MCF 10A (cell line): ENCODE data around the gene IL21R. TPM values are rescaled to one million over a fixed set of nuclear protein-coding genes. Genes with fewer than 3 reads are reported as not detected.

Experiments
- BruUV-seq: library from RNA; stranded (reverse); fragments of 400-500 nt; replicated peaks from 2 replicates; lab custom pipeline; 2021; lab: Mats Ljungman, UMichigan
- CTCF ChIA-PET: fragments of 300-600 bp; sonication (Branson Sonifier 250); formaldehyde crosslinking; extraction: SDS; loops from one replicate; lab custom pipeline; 2021; ENCODE audit warnings: antibody characterized with exemption, inconsistent platforms; lab: Yijun Ruan, JAX
- POLR2A ChIA-PET: fragments of 300-600, 350-650 bp; sonication (Branson Sonifier 250); formaldehyde crosslinking; extraction: SDS; loops from one replicate; lab custom pipeline; 2020; ENCODE audit warnings: antibody characterized with exemption, inconsistent platforms; lab: Yijun Ruan, JAX
- DNase-seq: peaks from one replicate; pipeline ENCODE4 v3.0.0-alpha.2; 2018; ENCODE audit not compliant: unreplicated experiment
- H3K27ac Mint-ChIP-seq: one replicate; pipeline ENCODE4 v1.8.0; 2022; ENCODE audit warnings: mild to moderate bottlenecking, low read depth, mixed read lengths; ENCODE audit not compliant: unreplicated experiment
- H3K27me3 Mint-ChIP-seq: one replicate; pipeline ENCODE4 v1.8.0; 2022; ENCODE audit warnings: mixed read lengths; ENCODE audit not compliant: insufficient read depth, unreplicated experiment
- H3K36me3 Mint-ChIP-seq: one replicate; pipeline ENCODE4 v1.8.0; 2022; ENCODE audit warnings: mild to moderate bottlenecking, moderate library complexity, mixed read lengths; ENCODE audit not compliant: insufficient read depth, unreplicated experiment
- H3K4me1 Mint-ChIP-seq: one replicate; pipeline ENCODE4 v1.8.0; 2022; ENCODE audit warnings: mixed read lengths; ENCODE audit not compliant: insufficient read depth, unreplicated experiment
- H3K4me3 Mint-ChIP-seq: one replicate; pipeline ENCODE4 v1.8.0; 2022; ENCODE audit warnings: mild to moderate bottlenecking, moderate library complexity, mixed read lengths; ENCODE audit not compliant: unreplicated experiment
- H3K9me3 Mint-ChIP-seq: one replicate; pipeline ENCODE4 v1.8.0; 2022; ENCODE audit warnings: mixed read lengths; ENCODE audit not compliant: unreplicated experiment
- CTCF ChIP-seq: fragments of 200-600 bp; IDR thresholded peaks from one replicate; pipeline ENCODE4 v1.8.0; 2022; ENCODE audit warnings: antibody characterized with exemption, mild to moderate bottlenecking; ENCODE audit not compliant: unreplicated experiment
- intact Hi-C: fragments of 100-400 bp; cut with micrococcal nuclease; formaldehyde crosslinking; loops from 2 replicates; pipeline ENCODE4 v1.14.1; 2022
- total RNA-seq: library from RNA; stranded (reverse); gene quantifications from 2 replicates; pipeline ENCODE4 v1.2.3, GENCODE V29; 2022

IL21R gene
- total RNA-seq, 1 experiment from 2014 or later: 0.21 TPM

GRCh38 chr16:27398894-27399853 lies 2.8 kb upstream of the IL21R start:
- no peak for DNase-seq
- Mint-ChIP-seq H3K4me3 (no peak overlapping the region), H3K36me3 (no peaks in the 10 kb centered on the region), H3K4me1 (no peaks in the 10 kb centered on the region), H3K27ac (no peak overlapping the region), H3K27me3 (peaks cover 18% of the 10 kb centered on the region), H3K9me3 (peaks cover 17% of the 10 kb centered on the region)
- ChIA-PET POLR2A (interaction anchor here (0.7 kb wide), 1 partner anchor 54 kb away, joined by 4 read pairs; no protein-coding TSS in a partner anchor), CTCF (no interaction called here)
- BruUV-seq: no TSS peak
- intact Hi-C loops: no loop called here
- TF ChIP-seq CTCF: no peak

- Mint-ChIP-seq H3K4me1 (no peaks in the 10 kb centered on the region), H3K4me3 (no peak overlapping the region), H3K27ac (no peak overlapping the region), H3K36me3 (no peaks in the 10 kb centered on the region), H3K27me3 (peaks cover 10% of the 10 kb centered on the region), H3K9me3 (peaks cover 10% of the 10 kb centered on the region)
- no TSS peak for BruUV-seq
- ChIA-PET CTCF (interaction anchor here (0.6 to 1.8 kb wide), 2 partner anchors 32 to 165 kb away, joined by 4 read pairs; no protein-coding TSS in a partner anchor), POLR2A (interaction anchor here (0.7 to 1.5 kb wide), 3 partner anchors 9 to 55 kb away, joined by 3 to 4 read pairs (median 4); no protein-coding TSS in a partner anchor)
- intact Hi-C loops: no loop called here
- no peak for DNase-seq
- TF ChIP-seq CTCF: no peak
Measured at GRCh38 chr16:27399969-27400368, 2.0 kb upstream of the IL21R start.

GRCh38 chr16:27400751-27401620 lies 988 bp upstream of the IL21R start:
- DNase-seq: no peak
- ChIA-PET CTCF (interaction anchor here (0.5 to 1.8 kb wide), 5 partner anchors 10 to 166 kb away, joined by 3 to 4 read pairs (median 4); no protein-coding TSS in a partner anchor), POLR2A (interaction anchor here (0.6 to 1.5 kb wide), 4 partner anchors 10 to 1898 kb away, joined by 3 to 4 read pairs (median 3); no protein-coding TSS in a partner anchor)
- BruUV-seq: no TSS peak
- Mint-ChIP-seq H3K36me3 (no peaks in the 10 kb centered on the region), H3K27me3 (no peaks in the 10 kb centered on the region), H3K27ac (no peak overlapping the region), H3K4me1 (no peaks in the 10 kb centered on the region), H3K9me3 (peaks cover 2% of the 10 kb centered on the region), H3K4me3 (no peak overlapping the region)
- no peak for TF ChIP-seq CTCF
- intact Hi-C loops: no loop called here
